Breast epithelium (tissue), 3 donors: ENCODE measurements around the gene HMGN1.

Source experiments
- POLR2A ChIP-seq: fragments of 450-650 bp; IDR thresholded peaks from one replicate; pipeline ENCODE4 v1.6.1; 2016; ENCODE audit warnings: antibody characterized with exemption, mild to moderate bottlenecking, moderate library complexity
- TF ChIP-seq, protein P1 (sequence below), 3 donors: fragments of 450-650 bp; IDR thresholded peaks; one replicate each; pipeline ENCODE4 v1.5.1; 2016 to 2017; ENCODE audit warnings: antibody characterized with exemption in 3 of 3, mild to moderate bottlenecking in 3 of 3, moderate library complexity in 3 of 3

DNA sequence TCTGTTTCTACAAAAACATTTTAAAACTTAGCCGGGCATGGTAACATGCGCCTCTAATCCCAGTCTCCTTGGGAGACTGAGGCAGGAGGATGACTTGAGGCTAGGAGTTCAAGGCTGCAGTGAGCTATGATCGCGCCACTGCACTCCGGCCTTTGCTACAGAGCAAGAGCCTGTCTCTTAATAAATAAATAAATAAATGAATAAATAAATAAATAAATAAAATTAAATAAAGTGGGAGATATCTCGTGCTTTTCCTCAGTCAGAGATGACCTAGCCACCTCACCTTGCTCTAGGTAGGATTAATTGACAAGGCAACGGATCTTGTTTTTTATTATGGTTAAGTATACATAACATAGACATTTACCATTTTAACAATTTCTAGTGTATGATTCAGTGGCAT is 21.2 kb downstream of the HMGN1 start:
- no peak for TF ChIP-seq POLR2A
- TF ChIP-seq, protein P1, sequence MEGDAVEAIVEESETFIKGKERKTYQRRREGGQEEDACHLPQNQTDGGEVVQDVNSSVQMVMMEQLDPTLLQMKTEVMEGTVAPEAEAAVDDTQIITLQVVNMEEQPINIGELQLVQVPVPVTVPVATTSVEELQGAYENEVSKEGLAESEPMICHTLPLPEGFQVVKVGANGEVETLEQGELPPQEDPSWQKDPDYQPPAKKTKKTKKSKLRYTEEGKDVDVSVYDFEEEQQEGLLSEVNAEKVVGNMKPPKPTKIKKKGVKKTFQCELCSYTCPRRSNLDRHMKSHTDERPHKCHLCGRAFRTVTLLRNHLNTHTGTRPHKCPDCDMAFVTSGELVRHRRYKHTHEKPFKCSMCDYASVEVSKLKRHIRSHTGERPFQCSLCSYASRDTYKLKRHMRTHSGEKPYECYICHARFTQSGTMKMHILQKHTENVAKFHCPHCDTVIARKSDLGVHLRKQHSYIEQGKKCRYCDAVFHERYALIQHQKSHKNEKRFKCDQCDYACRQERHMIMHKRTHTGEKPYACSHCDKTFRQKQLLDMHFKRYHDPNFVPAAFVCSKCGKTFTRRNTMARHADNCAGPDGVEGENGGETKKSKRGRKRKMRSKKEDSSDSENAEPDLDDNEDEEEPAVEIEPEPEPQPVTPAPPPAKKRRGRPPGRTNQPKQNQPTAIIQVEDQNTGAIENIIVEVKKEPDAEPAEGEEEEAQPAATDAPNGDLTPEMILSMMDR (IDR thresholded peaks at IDR 0.05), result no peak
